NCI-H1048 (cell line): ENCODE measurements around the gene CAB39.

ENCODE experiments used
- DNase-seq: peaks from one replicate; lab custom pipeline; 2025; lab: John Stamatoyannopoulos, UW

The CAB39 gene

DNA sequence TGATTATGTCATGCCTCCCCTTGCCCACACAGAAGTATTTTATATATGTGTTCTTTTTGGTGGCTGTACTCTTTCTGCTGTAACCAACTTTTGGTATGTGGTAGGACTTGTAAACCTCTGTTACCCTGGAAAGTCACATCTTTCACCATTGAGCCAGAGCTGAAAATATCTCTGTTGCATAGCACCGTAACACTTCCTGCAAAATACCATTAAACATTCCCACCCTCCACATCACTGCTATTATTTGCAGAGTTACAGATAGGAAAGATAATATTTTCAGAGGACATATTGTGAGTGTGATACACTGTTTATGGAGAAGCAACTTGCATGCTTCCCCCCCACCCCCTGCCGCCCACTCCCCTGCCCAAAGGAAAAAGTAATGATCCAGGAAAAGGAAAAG is 44.8 kb downstream of the CAB39 start:
- DNase-seq = no peak

DNA sequence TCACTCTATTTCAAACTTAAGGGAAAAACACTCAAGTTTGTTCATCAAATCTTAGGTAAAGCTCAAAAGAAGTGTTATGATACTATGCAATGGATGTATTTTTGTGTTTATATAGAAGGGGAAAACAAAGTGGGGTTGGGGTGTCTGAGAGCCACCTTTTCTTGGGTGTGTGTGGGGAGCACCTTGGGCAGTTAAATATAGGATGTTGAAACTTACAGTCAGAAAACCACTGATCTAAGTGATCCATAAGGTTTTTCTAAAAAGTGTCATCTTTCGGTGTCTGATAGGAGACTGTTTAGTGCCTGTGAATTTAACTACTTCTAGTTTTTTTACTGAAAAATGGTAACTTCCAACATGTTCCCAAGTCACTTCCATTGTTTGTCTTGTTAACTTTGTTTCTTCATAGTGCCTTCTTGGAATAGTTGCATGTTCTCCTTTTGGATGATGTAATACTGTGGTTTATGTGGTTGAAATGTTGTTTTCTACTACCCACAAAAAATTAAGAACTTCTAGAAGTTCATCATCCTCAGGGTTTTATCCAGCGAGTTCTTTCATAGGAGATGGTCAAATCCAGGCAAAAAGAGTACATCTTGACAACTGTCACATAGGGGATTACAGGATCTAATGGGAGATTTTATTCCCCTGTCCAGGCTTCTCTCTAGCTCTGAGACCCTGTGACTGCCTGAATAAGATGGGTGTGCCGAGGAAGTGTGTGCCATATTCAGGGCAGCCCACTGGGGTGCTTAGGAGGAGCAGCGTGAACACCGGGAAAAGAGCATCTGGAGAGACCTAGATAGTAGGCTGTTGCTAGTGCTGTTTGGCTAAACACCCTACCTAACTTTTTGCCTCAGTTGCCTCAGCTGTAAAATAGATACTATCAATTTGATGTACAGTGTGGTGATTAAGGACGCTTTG is 46.2 kb downstream of the CAB39 start:
- DNase-seq = no peak

DNA sequence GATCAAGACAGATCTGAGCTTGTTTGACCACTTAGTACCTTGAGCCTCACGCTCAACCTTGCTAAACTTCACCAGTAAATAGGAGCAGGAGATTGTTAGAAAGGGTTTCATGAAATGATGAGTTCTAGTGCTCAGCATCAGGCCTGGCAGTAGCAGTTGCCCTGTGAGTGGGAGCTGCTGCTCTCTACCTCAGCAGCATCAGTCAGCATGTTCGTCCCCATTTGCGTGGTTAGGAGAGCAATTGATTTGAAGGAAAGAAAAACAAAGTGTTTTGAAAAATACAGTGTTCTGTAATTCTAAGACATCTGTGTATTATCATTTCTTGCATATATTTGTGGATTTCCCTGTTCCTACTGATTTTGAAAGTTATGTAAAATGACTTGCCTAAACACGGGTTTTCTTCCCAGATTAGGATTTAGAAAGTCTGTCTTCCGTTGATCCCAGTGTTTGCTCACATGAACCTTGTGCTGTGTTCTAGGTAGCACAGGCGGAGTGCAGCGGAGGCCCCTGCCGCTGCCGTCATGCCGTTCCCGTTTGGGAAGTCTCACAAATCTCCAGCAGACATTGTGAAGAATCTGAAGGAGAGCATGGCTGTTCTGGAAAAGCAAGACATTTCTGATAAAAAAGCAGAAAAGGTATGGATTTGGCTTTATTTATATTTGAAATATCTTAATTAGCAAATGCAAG is 47.0 kb downstream of the CAB39 start:
- DNase-seq = no peak

DNA sequence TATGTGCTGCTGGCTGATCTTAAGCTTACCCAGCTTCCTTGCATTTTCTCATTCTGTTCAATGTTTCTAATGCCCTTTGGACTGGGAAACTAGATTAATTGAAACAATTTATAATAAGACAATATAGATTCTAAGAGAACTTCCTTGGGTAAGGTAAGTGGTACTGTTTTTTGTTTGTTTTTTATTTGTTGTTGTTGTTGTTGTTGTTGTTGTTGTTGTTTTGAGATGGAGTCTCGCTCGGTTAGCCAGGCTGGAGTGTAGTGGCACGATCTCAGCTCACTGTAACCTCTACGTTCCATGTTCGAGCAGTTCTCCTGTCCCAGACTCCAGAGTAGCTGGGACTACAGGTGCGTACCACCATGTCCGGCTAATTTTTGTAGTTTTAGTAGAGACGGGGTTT is 49.1 kb downstream of the CAB39 start:
- DNase-seq = no peak

DNA sequence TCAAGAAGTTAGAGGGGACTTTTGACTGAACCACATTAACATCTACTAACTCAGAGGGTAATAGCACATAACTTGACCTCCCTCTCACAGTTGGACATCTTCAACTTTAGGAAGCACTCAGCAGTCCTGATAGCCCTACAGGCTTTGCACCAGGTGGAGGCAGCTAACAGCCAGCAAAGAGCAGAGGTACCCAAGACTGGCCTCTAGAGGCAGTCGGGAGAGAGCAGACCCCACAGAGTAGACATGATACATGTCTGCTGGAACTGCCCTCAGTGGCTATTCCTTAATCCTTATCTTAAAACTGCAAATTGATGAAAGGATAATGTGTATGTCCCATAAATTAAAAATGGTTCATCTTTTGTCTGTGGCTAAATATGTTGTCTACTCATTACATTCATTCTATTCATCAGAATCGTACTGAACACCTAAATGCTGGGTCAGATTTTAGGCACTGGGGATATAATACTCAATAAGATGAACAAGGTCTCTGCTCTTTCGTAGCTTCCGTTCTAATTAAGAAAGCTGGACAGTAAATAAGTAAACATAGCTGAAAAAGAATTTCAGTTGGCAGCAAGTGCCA is 49.8 kb downstream of the CAB39 start:
- DNase-seq = no peak

DNA sequence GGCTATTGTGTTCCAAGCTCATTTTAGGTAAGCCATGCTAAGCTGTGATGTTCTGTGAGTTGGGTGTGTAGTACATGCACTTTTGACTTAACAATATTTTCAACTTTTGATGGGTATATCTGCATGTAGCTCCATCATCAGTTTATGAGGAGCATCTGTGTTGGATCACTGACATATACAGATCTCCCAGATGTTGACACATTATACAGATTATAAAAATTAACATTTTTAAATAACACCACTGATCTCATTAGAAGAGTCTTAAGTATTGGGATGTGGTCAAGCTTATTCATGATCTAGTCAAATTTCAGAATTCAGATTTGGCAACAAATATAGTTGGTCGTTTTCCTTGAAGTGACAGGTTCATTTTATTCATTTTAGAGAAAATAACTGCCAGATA is 51.7 kb downstream of the CAB39 start:
- no peak for DNase-seq

DNA sequence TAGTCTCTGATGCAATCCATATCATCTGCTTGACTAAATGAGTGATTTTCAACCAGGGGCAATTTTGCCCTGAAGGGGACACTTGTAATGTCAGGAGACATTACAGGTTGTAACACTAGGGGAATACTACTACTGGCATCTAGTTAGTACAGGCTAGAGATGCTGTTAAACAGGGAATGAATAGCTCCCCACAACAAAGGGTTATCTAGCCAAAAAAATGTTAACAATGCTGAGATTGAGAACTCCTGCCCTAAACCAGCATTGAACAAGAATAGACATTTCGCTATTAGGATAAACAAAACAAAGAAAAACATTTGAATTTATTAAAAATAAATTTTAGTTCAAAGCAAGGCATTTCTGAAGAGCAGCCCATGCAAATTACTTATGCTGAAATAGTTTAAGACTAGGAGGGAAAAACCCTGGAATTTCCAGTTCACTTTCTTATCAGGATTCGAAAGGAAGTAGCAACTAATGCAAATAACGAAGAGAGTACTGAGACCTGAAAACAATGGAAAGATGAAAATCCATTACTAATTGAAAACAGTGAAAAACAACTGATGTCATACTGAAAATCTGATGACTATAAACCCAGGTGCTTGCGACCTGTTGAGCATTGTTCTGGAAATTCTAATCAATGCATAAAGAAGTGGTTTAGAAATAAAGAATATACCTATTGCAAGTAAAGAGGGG is 53.1 kb downstream of the CAB39 start:
- no peak for DNase-seq

DNA sequence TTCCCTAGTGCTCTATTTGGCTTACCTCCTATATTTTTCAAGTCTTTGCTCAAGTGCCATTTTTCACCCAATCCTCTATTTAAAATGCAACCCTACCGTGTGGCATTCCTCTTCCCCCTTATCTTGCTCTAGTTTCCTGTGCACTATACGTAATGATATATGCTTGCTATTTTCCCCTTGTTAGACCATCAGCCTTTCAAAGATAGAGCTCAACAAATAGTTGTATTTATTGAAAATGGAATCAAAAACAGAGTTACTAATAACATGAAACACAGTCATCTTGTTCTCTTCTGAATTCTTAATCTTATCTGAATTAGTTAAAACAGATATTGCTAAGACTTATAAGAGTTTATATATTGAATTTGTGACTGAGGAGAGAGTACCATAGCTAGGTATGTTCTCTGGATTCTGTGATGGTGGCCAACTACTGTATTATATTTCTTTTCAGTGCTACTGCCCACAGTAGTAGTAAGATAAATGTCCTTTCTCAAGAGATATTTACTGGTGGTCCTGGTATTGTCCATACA is 55.3 kb downstream of the CAB39 start:
- DNase-seq = no peak

DNA sequence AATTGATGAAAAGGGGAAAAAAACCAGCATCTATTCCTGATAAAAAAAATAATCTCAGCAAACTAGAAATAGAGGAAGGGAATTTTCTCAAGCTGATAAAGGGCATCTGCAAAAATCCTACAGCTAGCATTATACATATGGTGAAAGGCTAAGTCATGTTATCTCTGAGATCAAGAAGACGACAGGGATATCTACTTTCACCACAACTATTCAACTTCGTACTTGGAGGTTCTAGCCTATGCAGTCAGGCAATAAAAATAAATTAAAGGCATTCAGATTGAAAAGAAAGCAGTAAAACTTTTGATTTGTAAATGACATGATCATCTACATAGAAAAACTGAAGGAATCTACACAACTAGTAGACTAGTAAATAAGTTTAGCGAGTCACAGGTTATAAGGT is 58.2 kb downstream of the CAB39 start:
- DNase-seq = no peak

DNA sequence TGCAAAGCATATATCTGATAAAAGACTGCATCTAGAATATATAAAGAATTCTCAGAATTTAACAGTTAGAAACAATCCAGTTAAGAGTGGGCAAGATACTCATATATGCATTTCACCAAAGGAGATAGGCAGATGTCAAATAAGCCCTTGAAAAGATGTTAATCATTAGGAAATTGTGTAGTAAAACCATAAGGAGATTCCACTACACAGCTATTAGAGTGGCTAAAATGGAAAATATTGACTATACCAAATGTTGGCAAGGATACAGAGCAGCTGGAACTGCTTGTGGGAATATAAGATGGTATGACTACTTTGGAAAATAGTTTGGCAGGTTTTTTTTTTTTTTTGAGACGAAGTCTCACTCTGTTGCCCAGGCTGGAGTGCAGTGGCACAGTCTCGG is 59.5 kb downstream of the CAB39 start:
- DNase-seq = no peak

DNA sequence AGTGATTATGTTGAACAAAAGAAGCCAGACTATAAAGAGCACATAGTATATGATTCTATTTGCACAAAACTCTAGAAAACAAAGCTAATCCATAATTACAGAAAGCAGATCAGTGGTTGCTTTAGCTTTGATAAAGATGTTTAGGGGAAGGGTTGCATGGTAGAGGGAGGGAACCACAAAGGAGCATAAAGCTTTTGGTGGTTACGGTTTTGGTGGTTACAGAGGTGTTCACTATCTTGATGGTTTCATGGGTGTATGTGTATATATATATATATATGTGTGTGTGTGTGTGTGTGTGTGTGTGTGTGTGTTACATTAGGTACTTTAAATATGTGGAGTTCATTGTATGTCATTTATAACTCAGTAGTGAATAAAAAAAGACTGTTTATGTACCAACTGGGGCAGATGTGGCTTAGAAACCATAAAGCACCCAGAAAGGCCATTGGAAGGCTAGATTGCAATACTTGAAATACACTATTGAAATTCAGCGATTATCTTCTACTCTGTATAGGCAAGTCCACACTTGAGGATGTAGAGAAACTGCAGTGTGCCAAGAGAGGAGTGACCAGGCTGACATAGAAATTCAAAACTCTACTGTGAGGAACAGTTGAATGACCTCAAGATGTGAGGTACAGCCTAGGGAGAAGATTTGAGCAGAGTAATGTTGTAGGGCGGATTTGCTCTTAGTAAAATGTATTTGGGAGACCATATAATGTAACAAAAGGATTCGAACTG is 60.6 kb downstream of the CAB39 start:
- DNase-seq = no peak

DNA sequence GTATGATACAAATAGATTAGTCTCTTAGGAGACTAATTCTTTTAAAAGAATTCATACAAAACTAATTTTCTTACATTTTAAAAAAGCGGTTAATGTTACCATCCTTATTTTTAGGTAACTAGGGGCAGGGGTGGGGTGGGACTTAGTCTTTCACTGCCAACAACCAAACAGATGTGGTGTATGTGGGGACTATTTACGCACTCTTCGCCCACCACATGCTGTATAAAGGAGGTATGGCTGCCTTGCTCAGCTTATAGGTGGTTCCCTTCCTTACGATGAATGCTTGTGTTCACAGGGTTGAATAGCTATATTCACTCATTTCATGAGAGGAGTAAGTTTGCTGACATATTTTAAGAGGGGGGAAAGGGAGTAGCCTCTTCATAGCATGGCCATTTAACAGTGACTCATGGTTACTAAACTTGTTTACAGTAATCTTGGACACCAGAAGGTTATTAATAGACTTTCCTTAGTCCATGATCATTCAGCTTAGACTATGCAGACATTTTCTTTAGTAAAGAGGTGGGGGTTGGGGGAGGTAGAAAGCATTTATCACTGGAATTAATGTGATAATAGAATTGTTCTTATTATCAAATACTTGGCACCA is 61.8 kb downstream of the CAB39 start:
- DNase-seq = no peak

DNA sequence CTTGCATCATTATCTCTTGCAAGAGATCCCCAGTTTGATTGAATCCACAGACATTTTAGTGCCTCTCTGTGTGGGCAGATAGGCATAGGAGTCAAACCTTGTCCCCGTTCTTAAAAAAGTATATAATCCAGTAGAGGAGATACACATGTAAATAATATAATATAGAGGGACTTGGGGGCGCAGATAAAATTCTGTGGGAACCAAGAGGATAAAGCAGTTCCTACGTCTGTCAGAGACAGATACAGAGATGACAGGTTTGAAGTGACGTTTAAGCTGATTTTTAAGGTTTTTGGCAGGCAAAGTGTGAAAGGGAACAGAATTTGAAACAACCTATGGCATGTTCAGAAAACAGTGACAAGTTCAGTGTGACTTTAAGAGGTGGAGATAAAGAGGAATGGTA is 63.1 kb downstream of the CAB39 start:
- no peak for DNase-seq

DNA sequence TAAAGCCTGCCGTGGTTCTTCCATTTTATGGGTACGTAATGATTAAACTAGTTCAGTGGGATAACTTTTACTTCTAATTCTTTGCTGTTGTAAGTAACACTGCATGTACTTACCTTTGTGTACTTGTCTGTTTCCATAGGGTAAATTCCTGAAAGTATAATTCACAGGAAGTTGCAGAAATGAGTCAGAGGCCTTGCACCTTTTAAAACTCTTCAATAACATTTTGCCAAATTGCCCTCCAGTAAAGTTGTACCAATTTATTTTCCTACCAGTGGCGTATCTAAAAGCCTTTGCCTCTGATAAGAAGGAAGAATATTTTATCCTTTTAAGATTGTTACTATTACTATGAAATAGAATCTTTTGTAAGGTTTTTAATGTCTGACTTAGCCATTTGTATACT is 65.1 kb downstream of the CAB39 start:
- DNase-seq = no peak

DNA sequence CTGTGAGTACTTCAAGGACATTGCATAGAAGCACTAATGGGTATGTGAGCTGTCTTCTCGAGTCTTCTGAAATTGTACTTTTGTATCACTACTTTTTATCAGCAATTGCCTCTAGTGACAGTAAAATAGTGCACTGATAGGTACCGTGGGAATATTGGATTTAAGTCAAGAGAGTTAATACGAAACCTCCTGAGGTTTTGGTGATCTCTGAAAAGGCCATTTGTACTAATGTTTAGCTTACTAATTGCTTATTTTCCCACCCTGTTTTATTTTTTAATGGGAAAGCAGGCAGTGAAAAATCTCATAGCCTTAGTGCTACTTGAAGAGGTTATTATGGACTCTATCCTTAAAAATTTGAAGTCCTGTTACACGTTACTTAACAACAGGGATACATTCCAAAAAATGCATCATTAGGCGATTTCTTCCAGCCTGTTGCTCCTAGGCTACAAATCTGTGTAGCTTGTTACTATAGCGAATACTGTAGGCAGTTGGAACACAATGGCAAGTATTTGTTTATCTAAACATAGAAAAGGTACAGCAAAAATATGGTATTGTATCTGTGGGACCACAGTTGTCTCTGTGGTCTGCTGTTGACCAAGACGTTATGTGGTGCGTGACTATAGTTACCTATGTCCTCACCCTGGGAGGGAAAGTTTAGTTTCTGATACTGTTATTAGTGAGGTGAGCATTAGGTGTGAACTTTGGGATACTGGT is 65.9 kb downstream of the CAB39 start:
- DNase-seq = no peak

DNA sequence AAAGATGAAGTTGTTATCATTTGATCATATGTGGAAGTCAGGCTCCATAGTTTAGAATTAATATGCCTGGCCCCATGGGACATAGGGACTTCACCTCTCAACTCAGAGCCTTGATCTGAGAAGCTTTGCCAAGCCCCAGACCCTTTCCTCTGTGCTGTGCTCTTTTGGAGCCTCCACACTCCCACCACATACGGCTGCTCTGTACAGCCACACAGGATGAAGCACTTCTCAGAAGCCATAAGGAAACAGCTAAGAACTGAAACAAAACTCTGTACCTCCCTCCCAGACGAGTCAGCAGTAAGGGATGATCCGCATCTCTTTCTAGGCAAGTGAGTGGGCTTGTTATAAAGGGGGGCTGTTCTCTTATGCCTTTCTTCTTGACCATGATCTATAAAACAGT is 66.5 kb downstream of the CAB39 start:
- no peak for DNase-seq

DNA sequence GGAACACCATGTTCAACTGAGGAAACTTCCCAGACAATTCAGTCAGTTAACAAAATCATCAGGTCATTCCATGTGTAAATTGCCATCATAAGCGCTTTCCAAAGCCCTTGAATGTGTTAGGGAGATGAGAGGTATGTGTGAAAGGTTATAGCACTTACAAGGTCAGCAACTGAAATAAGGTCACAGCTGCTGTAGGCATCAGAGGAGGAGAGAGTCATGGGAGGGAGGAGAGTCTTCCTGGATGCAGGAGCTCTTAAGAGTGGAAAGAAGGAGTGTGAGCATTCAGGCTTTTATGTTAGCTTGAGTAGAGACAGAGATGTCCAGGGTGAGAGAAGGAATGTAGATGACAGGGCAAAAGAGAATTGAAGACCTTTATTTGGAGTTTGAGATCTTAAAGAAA is 67.0 kb downstream of the CAB39 start:
- DNase-seq = no peak

DNA sequence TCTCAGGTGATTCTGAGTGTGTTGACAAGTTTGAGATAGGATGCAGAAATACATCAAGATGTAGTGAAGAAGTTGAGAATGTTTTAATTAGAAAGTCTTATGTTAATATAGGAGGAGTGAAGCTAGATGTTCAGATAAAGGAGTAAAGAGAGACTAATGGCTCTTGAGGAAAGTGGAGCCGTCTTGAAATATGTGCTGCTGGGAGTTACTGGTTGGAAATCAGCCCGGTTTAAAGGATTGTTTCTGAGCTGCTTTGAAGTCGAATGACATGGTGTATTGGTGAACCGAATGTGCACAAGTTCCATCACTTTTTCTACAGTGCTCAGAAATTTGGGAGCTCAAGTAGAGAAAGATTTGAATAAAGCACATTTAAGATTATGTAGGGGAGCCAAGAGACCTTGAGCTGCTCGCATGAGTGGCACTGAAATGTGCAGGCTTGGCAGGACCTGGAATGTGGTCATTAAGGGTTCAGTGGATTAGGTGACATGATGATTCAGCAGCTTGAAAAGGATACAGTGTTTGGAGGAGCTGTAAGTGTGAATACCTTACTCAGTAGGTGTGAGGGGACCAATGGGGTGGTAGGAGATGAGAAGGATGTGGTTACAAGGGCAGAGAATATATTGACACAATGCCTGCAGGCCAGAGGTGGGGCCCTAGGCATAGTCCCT is 68.6 kb downstream of the CAB39 start:
- no peak for DNase-seq

DNA sequence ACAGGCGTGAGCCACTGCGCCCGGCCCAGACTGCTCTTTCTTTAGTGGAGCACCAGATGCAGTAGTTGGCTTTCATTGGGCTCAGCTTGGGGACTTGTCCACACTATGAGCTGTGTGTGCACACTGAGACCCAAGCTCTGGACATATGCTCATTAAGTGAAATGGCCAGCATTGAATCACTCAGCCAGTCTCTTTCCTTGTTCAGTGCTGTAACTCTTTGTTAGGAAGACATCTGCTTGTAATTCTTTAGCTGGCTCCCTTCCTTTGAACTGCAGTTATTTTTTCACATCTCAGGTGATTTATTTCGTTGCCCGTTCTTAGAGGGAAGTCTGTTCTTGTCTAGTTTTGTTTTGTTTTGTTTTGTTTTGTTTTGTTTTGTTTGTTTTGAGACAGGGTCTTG is 70.5 kb downstream of the CAB39 start:
- DNase-seq = no peak

DNA sequence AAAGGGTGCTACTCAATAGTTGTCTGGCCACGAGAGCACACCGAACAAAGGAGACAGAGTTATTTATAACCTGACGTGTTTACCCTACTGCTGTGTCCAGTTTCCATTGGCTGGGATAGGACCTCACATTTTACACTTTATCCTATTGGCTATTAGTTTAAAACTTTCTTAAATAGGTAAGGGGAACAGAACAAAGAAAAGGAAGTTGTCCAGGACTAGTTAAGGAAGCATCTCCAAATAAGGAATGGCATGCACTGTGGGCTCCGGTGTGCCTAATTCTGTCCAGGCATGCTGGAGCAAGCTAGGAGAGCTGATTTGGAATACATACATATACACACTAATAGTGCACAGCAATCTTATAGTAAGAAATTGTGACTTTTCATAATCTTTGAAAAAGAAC is 72.2 kb downstream of the CAB39 start:
- no peak for DNase-seq
